GM12873 (cell line): Measurements from ENCODE around the gene LRRIQ4.
A peak's percentile ranks its signal among the peaks of the same experiment; 100 is the strongest.

ENCODE experiments used
- CTCF ChIP-seq: IDR thresholded peaks from 2 replicates; pipeline ENCODE4 v1.5.1; 2012; ENCODE audit warnings: low read depth, mild to moderate bottlenecking, moderate library complexity, low read length, control low read depth; ENCODE audit not compliant: insufficient read depth; ENCODE audit errors: missing control alignments

Gene LRRIQ4

GRCh38 chr3:169772897-169773816, 39.5 kb upstream of the LRRIQ4 start, which contains the start of gene MYNN:
TSS of gene MYNN (plus strand) at chr3:169773396. CDS start at chr3:169774296, 900 bp downstream.
- peak; percentile 21 for TF ChIP-seq CTCF

GRCh38 chr3:169774186-169774585, 38.5 kb upstream of the LRRIQ4 start:
- no peak for TF ChIP-seq CTCF

GRCh38 chr3:169777822-169778221, 34.8 kb upstream of the LRRIQ4 start:
- no peak for TF ChIP-seq CTCF

- TF ChIP-seq CTCF: no peak
Measured at GRCh38 chr3:169780742-169781141, 31.9 kb upstream of the LRRIQ4 start.

GRCh38 chr3:169781209-169781855, 31.3 kb upstream of the LRRIQ4 start:
- no peak for TF ChIP-seq CTCF

- TF ChIP-seq CTCF: no peak
Measured at GRCh38 chr3:169787120-169787519, 25.6 kb upstream of the LRRIQ4 start.

GRCh38 chr3:169787791-169788190, 24.9 kb upstream of the LRRIQ4 start:
- no peak for TF ChIP-seq CTCF
